Dermis blood vessel endothelial cell (primary cell): ENCODE results near the gene LCN1. TPM values are rescaled to one million over a fixed set of nuclear protein-coding genes. Genes with fewer than 3 reads are reported as not detected.
"Not testable (repeated sequence)": the region's sequence is repeated elsewhere in the genome, so short reads cannot be mapped to it uniquely, and the experiment has no call there.

Experiments used
- DNase-seq: peaks from one replicate; pipeline ENCODE4 v3.0.0; 2010
- total RNA-seq: library from RNA; depleted of rRNA; stranded (reverse); fragments of >200 nt; gene quantifications from 2 replicates; pipeline ENCODE4 v1.2.3, GENCODE V29; 2014

The LCN1 gene
- total RNA-seq, 1 donor from 2014 or later = not detected

DNA sequence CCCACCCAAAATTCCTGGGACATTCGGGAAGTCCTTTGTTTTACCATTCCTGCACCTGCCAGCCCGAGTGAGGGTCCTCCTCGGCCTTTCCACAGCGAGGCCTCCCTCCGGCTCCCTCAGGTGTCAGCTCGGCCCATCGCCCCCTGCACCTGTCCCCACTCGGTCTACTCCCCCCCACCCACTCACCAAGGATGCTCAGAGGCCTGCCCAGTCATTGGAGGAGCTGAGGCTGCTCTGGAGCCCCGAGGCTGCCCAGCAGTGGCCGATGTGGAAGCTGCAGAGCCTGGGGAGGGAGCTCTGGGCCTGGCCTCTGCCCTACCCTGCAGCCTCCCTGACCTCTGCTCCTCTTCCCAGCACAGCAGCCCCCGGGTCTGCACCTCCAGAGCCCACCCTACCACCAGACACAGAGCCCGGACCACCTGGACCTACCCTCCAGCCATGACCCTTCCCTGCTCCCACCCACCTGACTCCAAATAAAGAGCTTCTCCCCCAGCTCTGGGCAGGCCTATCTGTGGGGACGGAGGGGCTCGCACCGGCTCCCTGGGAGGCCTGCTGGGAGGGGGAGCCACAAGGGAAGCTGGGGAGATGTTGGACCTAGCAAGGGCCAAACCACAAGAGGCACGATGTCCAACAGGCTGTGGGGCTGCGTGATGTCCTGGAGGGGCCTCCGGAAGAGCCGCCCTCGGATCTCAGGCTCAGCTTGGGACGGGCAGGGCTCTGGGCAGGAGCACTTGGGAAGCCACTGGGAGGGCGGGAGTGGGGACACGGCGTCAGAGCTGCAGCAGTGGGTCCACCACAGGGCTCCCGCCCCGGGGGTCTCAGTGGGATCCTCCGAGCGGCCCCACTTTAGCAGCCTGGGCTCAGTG is 28.5 kb downstream of the LCN1 start:
- DNase-seq = not testable (repeated sequence)

DNA sequence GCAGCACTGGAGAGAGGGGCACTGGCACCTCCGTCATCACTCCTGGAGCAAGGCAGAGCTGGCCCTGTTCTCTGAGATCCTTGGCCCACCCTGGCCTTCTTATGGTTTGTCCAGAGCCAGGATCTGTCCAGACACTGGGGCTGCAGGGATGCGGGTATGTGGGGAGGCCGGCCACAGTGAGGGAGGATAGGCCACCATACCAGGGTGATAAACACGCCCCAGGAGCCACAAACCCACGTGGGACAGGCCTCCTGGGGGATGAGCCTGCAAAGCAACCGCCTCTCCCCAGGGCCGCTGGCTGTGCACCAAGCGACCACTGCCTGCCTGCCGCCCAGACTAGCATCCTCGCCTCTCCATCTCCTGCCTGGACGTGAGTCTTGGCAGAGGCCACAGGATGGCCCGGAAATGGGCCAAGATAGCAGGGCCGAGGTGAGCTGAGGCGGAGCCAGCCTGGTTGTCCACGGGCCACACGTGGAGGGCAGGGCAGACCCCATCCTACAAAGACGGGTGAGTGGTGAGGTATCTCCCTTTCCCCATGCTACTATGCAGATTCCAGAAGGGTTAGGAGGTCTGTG is 29.2 kb downstream of the LCN1 start:
- no peak for DNase-seq

DNA sequence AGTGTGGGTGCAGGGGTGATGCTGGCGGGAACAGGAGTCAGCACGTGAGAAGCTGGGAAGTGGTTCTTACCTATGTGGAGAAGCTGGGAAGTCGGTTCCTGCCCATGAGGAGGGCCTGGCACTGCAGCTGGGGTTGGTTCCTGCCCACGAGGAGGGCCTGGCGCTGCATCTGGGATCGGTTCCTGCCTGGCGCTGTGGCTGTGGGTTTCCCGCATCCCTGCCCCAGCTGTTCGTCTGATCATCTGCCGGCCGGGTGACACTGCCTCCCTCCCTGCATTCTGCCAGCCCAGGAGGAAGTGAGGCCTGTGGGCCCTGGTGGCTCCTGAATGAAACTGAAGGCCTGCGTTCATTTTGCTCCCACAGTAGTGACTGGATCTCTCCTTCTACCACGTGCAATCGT is 29.8 kb downstream of the LCN1 start:
- DNase-seq = no peak

DNA sequence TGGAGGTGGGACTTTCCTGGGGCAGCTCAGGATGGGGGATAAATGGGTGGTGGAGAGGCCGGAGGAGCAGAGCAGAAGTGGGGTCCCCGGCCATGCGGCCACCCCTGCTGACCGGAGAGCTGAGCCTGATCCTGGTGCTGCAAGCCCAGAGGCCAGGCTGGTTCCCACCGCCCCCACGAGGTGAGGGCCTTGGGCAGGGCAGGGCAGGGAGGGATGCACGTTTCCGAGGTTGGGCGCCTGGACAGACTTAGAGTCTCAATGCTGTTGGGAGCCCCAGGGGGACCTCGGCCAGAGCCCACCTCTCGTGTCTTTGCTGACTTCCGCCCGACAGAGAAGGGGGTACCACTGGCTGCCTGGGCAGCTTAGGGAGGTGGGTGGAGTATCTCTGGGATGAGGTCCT is 30.2 kb downstream of the LCN1 start:
- no peak for DNase-seq

DNA sequence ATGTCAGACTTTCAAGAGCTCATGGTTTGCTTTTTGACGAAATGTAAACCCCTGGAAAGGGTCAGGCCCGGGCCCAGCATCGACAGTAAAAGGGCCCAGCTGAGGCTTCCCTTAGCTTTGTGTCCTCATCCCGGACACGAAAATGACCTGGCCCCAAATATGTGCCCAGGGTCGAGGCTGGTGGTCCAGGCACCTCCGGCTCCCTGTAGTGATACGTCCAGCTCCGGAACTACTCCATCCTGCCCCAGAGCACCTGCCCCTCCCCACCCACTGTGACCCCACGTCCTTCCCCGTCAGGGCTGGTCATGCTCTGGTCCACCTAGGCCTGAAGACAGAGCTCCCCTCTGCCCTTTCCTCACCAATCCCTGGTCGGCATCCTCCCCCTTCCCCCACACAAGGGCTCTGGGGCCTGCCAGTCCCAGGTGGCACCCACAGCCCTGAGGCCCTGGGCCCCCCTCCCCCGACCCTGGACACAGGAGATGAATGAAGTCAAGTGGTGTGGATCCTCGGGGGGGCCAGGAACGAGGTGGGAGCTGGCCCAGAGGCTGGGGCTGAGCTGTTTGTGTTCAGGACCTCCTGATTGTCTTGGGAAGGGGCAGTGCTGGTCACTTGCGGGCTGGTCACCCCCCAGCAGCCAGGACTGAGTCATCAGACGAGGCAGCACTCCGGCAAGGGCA is 30.9 kb downstream of the LCN1 start:
- no peak for DNase-seq

DNA sequence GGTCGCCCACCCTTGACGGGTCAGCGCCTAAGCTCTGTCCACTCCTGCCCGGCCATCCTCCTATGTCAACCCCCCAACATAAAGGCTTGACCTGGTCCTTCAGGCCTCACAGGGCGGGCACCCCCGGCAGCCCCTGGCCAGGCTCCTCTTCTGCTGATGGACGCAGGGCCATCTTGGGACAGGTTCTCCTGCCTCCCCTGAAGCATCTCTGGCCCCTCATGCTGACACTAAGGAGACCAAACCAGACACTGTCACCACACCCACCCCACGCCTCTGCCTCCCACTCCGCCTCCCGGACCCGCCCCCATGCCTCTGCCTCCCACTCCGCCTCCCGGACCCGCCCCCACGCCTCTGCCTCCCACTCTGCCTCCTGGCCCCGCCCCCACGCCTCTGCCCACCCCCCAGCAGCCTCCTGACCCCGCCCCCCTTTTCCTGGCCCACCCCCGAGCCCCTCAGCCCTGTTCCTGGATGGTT is 31.5 kb downstream of the LCN1 start:
- DNase-seq = no peak

DNA sequence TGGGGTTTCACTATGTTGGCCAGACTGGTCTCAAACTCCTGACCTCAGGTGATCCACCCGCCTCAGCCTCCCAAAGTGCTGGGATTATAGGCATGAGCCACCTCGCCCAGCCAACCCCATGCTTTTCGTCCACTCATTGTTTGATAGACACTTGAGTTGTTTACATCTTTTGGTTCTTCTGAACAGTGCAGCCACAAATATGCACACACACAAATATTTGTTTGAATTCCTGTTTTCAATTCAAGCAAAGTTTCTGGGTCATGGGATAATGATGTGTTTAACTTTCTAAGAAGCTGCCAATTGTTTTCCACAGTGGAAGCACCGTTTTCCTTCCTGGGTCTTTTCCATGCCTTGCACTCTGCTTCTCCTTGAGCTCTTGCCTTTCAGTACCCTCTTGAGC is 33.5 kb downstream of the LCN1 start:
- DNase-seq = no peak

DNA sequence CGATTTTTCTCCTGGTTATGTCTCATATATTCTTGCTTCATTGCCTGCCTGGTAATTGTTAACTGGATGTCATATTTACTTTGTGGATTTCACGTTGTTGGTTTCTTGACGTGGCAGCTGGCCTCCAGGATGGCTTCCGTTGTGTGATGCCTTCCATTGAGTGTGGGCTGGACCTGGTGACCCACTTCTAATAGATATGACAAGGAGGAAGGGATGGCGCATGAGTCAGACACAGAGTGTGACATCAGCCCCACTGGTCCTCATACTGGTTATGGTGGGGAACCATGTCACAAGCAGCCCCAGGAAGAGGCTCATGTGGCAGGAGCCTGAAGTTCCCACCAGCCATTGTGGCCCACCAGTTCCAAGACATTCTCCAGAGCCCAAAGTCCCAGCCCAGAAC is 34.0 kb downstream of the LCN1 start:
- DNase-seq = no peak

DNA sequence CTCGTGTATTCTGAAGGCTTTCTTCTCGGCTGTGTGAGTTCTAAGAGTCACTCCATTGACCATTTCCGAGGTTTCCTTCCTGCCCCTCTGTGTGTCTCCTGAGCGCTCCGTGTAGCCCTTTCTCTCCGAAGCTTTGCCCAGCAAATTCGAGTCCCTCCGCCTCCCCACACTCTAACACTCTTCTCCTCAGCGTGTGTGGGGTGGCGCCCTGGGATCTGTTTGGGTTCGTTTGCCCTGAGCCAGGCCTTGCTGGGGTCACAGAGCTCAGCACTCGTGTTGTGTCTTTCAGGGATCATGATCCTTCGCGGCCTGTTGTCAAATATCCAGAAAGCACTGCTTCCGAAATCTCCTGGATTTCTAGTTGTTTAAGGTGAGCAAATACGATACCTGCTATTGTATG is 34.7 kb downstream of the LCN1 start:
- no peak for DNase-seq

DNA sequence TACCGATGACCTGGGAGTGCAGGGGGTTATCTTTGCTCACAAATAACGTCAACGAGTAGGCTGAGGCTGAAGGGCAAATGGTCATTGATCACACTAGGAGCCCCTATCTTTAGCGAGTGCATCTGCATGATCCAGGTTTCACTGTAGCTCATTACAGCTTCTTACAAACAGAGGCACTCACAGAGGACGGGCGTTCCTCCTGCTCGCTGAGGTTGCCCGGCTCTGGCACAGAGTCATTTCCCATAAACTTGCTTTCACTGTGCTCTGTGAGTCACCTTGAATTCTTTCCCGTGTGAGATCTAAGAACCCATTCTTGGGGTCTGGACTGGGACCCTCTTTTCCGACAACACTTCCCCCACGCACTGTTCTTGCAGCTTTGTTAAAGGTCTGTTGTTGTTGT is 38.4 kb downstream of the LCN1 start:
- no peak for DNase-seq

DNA sequence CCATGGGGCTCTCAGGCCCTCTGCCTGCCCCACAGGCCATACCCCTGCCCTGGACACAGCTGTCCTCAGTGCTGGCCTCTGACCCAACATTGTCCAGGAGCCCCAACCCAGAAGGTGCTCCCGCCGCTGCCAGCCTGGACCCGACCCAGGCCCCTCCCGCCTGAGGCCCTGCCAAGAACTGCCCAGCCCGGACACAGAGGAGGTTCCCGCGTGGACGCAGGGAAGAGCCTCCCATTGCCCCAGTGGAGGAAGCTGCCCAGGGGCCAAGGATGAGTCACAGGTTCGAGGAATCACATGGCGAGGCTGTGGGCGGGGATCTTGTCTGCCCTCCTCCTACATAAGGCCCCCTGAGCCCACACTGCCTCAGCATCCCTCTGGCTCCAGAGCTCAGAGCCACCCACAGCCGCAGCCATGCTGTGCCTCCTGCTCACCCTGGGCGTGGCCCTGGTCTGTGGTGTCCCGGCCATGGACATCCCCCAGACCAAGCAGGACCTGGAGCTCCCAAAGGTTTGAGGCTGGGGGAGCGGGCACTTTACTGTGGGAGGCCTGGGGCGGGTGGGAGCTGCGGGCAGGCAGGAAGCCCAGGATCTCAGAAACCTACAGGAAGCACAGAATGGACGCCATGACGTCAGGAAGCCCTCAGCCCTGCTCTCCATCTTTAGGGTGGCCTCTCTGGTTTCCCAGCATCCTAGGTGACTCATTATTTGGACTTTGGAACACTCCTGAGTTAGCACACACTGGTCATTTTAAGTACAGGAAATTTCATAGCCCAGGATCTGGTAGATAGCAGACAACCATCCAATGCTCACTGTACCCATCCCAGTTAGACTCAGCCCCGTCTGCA is 40.4 kb downstream of the LCN1 start, which contains the start of gene PAEP:
Gene PAEP, plus strand, starts transcription at position 366 of the 844 bp plus-strand sequence.
- peak; percentile 3 for DNase-seq

DNA sequence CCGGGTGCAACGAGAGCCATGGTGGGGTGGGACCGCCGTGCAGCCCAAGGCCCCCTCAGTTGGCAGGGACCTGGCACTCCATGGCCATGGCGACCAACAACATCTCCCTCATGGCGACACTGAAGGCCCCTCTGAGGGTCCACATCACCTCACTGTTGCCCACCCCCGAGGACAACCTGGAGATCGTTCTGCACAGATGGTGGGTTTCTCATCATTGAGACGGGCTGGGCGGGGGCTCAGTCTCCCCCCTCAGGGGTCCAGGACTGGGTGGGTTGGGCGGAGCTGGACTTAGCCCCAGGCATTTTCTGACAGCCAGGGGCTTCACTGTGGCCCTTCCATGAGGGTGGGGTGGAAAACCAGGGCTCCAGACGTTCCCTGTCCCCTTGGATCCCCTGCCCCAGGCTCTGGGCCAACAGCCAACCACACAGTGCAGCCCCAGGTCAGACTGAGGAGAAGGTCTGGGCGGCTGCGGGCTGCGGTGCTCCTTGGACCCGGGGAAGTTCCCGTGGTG is 41.0 kb downstream of the LCN1 start:
- no peak for DNase-seq

DNA sequence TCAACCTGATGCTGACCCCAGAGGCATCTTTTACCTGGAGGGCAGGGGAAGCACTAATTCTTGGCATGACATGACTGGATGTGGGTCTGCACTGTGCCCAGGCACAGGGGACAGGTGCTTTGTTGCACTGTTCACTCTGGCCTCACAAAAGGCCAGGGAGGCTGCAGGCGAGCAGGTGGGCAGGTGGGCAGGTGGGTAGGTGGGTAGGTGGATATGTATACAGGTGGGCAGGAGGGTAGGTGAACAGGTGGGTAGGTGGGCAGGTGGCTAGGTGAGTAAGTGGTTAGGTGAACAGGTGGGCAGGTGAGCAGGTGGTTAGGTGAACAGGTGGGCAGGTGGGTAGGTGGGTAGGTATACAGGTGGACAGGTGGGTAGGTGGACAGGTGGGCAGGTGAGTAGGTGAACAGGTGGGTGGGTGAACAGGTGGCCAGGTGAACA is 41.8 kb downstream of the LCN1 start:
- DNase-seq = no peak

DNA sequence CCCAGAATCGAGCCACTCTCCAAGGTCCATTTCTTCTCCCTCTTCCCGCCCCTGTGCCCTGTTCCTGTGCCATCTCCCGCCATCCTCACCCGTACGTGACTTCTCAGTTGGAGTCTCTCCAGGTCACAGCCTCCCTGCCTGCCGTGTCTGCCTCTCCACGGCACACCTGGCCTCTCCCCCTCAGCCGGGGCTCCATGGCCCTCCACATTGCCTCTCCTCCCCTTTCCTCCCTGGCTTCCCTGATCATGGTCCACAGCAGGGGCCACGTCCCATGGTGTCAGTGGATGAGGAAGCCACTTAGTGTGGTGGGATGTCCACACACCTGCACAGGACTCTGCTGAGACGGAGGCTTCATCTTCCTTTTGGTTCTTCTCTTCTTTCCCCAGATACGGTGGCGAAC is 42.6 kb downstream of the LCN1 start:
- DNase-seq = no peak

DNA sequence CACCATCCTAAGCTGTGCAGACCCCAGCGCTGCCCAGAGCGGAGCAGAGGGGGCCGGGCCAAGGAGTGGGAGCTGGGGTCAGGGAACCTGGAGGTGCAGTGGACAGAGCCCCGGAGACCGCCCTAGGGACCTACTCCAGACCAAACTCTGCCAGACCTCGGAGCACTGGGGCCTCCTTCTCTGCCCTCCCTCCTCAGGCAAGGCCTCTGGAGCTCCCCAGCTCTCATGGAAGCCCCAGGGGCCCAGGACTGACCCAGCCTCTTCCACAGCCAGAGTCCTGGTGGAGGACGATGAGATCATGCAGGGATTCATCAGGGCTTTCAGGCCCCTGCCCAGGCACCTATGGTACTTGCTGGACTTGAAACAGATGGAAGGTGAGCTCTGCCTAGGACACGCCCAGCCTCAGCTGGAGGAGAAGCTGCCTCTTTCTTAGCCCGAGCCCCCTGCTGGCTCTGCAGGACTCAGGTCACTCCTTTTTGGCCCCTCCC is 43.9 kb downstream of the LCN1 start:
- no peak for DNase-seq

DNA sequence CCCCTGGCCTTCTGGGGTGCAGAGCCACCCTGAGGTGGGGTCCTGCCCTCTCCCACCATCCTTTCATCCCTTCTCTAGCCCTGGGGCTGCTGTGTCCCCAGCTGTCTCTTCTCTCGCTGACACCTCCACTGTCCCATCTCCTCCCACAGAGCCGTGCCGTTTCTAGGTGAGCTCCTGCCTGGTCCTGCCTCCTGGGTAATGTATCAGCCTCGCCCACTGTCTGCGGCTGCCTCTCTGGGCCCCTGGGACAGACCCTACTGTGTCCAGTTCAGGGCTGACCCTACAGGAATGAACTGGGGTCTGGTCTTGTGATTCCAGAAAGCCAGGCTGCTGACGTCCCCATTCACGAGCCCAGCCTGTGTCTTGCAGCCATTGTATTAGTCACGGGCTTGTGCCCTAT is 44.4 kb downstream of the LCN1 start:
- DNase-seq = no peak

DNA sequence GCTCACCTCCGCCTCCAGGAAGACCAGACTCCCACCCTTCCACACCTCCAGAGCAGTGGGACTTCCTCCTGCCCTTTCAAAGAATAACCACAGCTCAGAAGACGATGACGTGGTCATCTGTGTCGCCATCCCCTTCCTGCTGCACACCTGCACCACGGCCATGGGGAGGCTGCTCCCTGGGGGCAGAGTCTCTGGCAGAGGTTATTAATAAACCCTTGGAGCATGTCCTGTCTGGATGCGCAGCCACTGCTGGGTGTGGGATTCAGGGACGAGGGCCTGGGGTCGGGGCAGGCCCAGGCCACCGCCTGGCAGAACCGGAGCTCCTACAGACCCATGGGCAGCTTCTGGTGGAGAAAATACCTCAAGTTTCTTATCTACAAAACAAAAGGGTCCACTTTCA is 45.3 kb downstream of the LCN1 start:
- DNase-seq = no peak

DNA sequence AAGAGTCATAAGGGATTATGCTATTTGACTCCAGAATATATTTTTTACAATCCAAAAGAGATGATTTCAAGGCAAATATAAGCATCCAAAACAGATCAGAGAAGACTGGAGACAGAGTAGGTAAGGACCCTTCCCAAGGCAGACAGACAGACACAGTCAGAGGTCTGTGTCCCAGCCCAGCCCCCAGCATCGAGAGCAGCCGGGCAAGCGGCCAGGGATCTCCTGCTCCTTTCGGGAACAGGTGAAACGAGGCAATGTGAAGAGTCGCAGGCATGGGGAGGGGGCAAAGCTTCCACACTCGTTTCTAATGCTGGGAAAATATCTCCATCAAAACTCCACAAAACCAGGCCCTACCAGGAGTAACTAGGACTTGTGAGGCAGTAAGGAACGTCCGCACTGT is 46.1 kb downstream of the LCN1 start:
- DNase-seq = no peak

DNA sequence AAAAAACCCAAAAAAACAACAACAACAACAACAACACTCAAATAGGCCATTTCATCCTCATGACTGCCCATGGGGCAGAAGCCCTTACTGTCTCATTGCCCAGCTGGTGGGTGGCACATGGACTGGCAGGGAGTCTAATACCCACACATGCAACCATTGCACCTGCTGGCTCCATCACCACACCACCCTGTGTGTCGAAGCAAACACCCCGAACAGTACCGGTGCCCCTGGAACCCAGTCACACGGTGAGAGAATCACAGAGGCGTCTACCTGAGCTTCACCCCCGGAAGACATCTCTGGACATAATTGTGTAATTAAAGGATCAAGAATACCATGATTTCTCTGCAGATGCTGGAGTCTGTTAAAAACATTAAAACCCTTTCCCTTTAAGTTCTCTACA is 46.8 kb downstream of the LCN1 start:
- no peak for DNase-seq

DNA sequence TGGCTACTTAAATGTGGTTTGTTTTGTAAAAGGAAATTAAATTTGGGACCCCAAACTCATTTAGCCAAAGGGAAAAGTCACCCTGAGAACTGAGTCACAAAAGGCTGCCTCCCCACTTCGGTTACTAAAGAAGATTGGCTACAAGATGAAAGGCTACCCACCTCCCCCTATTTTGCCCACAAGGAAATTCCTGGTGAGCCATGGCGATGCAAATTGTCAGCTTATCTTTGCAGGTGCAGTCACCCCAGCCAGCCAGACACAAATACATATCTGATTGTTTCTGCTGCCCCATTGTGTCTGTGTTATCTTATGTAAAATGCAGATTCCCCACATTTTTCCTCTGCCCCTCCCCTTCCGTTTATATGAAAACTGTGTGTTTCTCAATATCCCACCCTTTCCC is 49.2 kb downstream of the LCN1 start:
- DNase-seq = no peak

DNA sequence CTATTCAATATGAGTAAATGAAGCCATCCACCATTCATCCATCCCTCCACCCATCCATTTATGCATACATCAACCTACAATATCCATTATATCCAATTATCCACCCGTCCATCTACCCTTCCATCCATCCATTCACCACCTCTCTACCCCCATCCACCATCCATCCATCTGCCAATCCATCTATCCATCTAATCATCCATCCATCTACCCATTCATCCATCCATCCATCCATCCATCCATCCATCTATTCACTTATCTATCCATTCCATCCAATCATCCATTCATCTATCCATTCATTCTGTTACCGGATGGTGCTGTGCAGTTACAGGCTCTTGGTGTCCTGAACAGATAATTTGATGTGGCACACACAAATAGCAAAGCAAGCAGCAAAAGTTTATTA is 51.0 kb downstream of the LCN1 start:
- no peak for DNase-seq

DNA sequence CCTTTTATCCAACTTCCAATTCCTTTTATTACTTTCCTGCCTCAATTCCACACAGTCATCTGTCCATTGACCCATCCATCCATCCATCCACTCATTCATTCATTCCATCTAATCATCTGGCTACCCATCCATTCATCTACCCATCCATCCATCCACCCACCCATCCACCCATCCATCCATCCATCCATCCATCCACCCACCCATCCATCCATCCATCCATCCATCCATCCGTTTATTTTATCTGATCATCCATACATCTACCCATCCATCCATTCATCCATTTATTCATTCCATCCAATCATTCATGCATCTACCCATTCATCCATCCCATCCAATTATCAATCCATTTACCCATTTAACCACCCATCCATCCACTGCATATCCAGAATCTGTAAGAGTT is 51.9 kb downstream of the LCN1 start:
- no peak for DNase-seq
